ENCODE data around the gene CORO7. TPM values are rescaled to one million over a fixed set of nuclear protein-coding genes. Genes with fewer than 3 reads are reported as not detected.

The CORO7 gene
- total and polyA plus RNA-seq, 7 experiments from 2014 or later, result 29.6 to 572 (median 141) TPM

GRCh38 chr16:4419402-4419959, 3.1 kb upstream of the CORO7 start:
- Histone ChIP-seq H3K9me3 (ENCODE audit: control insufficient read depth in 2 of 3, low read length in 3 of 3) (no peaks in the 10 kb centered on the region), H3K4me3 (ENCODE audit: low read length) (no peak overlapping the region), H3K36me3 (ENCODE audit: control insufficient read depth in 2 of 3, insufficient read depth in 3 of 3, low read length in 3 of 3) (no peaks in the 10 kb centered on the region), H3K4me1 (ENCODE audit: control insufficient read depth in 2 of 2, insufficient read depth in 2 of 2, low read length in 2 of 2) (peaks cover 13 to 16% of the 10 kb centered on the region in 2 donors), H3K27ac (ENCODE audit: low read depth, low read length) (no peak overlapping the region), H3K27me3 (ENCODE audit: control insufficient read depth in 2 of 2, insufficient read depth in 2 of 2, low read length in 2 of 2) (no peaks in the 10 kb centered on the region)
- H3K4me1 Mint-ChIP-seq, result peaks cover 10 to 22% (median 15%) of the 10 kb centered on the region in 7 donors
- H3K36me3 Mint-ChIP-seq, result peaks cover 0 to 7% (median 0%) of the 10 kb centered on the region in 5 donors
- POLR2A ChIA-PET, result interaction anchor here (1.6 kb wide), 1 partner anchor 9 kb away, joined by 3 read pairs; no protein-coding TSS in a partner anchor
- DNase-seq (no peak), ATAC-seq (no peak)
- peaks cover 0 to 11% (median 0%) of the 10 kb centered on the region in 5 donors for H3K27me3 Mint-ChIP-seq
- H3K9me3 Mint-ChIP-seq, result peaks cover 0 to under 1% (median 0%) of the 10 kb centered on the region in 11 donors
- peak overlapping the region in 1 of 9 donors; percentile 21 for H3K27ac Mint-ChIP-seq
- CTCF ChIA-PET, result interaction anchor here (0.5 to 1.4 kb wide), 5 partner anchors 8 to 205 kb away, joined by 3 to 4 read pairs (median 3); partner anchors contain the start of gene MGRN1
- no peak overlapping the region for H3K4me3 Mint-ChIP-seq
- intact Hi-C loops (cut with micrococcal nuclease), result loop anchor here (5.0 to 10.0 kb wide), 4 partner anchors 118 to 537 kb away; partner anchors contain the start of genes CDIP1 (in 1 of the 2), CREBBP (in 1 of the 2) and ZNF500 (in 1 of the 2)

DNA sequence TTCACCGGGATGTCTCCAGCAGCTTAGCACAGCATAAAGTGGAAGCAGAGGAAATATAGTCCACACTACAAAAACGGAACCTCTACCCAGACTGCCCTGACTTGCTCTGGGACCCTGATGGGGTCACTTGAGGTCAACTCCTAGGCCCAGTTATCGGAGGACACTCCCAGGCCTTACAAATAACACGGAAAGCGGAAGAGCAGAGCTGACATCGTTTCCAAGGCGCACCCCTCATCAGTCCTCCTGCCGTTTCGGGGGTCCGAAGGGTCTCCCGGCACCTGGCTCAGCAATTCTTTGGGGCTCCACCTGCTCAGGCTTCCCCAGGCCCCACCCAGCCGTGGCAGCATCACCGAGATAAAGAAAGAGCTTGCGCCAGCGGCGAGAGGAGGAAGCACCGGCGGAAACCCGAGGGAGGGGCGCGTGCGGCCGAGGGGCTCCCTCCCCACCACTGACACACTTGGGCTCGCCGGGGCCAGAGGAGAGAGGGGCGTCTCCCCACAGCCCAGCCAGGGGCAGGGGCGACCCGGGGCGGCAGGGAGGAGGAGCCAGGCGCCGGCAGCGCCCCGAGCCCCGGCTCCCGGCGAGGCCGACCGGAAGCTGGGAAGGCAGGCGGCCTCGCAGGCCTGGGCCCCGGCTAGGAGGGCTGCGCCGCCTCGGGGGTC, 727 bp downstream of the CORO7 start:
- DNase-seq, result peak; percentile 55 to 71 (median 66)
- H3K4me1 Mint-ChIP-seq, result peaks cover 23 to 49% (median 42%) of the 10 kb centered on the region in 7 donors
- peaks cover 0 to 4% (median 0%) of the 10 kb centered on the region in 11 donors for H3K9me3 Mint-ChIP-seq
- POLR2A ChIA-PET, result interaction anchor here (0.7 to 4.5 kb wide), 11 partner anchors 9 to 353 kb away, joined by 3 to 19 read pairs (median 5); partner anchors contain the start of genes ANKS3, CDIP1, DNAAF8 and TFAP4
- no peaks in the 10 kb centered on the region for H3K9me3 ChIP-seq (ENCODE audit: control insufficient read depth in 2 of 3, low read length in 3 of 3)
- peak overlapping the region; percentile 71 for H3K4me3 ChIP-seq (ENCODE audit: low read length)
- peaks cover 6 to 28% (median 9%) of the 10 kb centered on the region in 3 experiments for H3K36me3 ChIP-seq (ENCODE audit: control insufficient read depth in 2 of 3, insufficient read depth in 3 of 3, low read length in 3 of 3)
- peak; percentile 4 for ATAC-seq
- H3K4me1 ChIP-seq (ENCODE audit: control insufficient read depth in 2 of 2, insufficient read depth in 2 of 2, low read length in 2 of 2), result peaks cover 26 to 33% of the 10 kb centered on the region in 2 donors
- intact Hi-C loops (cut with micrococcal nuclease), result loop anchor here (1.0 to 10.0 kb wide), 16 partner anchors 10 to 533 kb away; partner anchors contain the start of genes CDIP1 (in 2 of the 2), PAM16 (in 2 of the 2), CREBBP (in 1 of the 2) and DNAJA3 (in 1 of the 2)
- no peaks in the 10 kb centered on the region for H3K27me3 ChIP-seq (ENCODE audit: control insufficient read depth in 2 of 2, insufficient read depth in 2 of 2, low read length in 2 of 2)
- CTCF ChIA-PET, result interaction anchor here (2.4 kb wide), 1 partner anchor 13 kb away, joined by 7 read pairs; no protein-coding TSS in a partner anchor
- peak overlapping the region; percentile 88 to 98 (median 95) for H3K4me3 Mint-ChIP-seq
- H3K36me3 Mint-ChIP-seq, result peaks cover 3 to 22% (median 5%) of the 10 kb centered on the region in 5 donors
- peak overlapping the region; percentile 91 to 99 (median 98) for H3K27ac Mint-ChIP-seq
- H3K27me3 Mint-ChIP-seq, result peaks cover 0 to 9% (median 0%) of the 10 kb centered on the region in 5 donors
- peak overlapping the region; percentile 98 for H3K27ac ChIP-seq (ENCODE audit: low read depth, low read length)

GRCh38 chr16:4414187-4414917, 2.0 kb downstream of the CORO7 start:
- no peaks in the 10 kb centered on the region for H3K9me3 ChIP-seq (ENCODE audit: control insufficient read depth in 2 of 3, low read length in 3 of 3)
- peak overlapping the region; percentile 98 for H3K27ac ChIP-seq (ENCODE audit: low read depth, low read length)
- H3K4me1 ChIP-seq (ENCODE audit: control insufficient read depth in 2 of 2, insufficient read depth in 2 of 2, low read length in 2 of 2), result peaks cover 26 to 33% of the 10 kb centered on the region in 2 donors
- H3K36me3 ChIP-seq (ENCODE audit: control insufficient read depth in 2 of 3, insufficient read depth in 3 of 3, low read length in 3 of 3), result peaks cover 9 to 41% (median 11%) of the 10 kb centered on the region in 3 experiments
- Mint-ChIP-seq H3K36me3 (peaks cover 4 to 24% (median 7%) of the 10 kb centered on the region in 5 donors), H3K27ac (peak overlapping the region; percentile 91 to 99 (median 98)), H3K9me3 (peaks cover 0 to 4% (median 0%) of the 10 kb centered on the region in 11 donors), H3K4me1 (peaks cover 27 to 55% (median 48%) of the 10 kb centered on the region in 7 donors), H3K4me3 (peak overlapping the region; percentile 88 to 98 (median 95)), H3K27me3 (peaks cover 0 to 7% (median 0%) of the 10 kb centered on the region in 5 donors)
- ChIA-PET POLR2A (interaction anchor here (0.7 to 4.5 kb wide), 7 partner anchors 9 to 141 kb away, joined by 3 to 19 read pairs (median 4); partner anchors contain the start of genes DNAJA3 and TFAP4), CTCF (interaction anchor here (1.9 kb wide), 1 partner anchor 11 kb away, joined by 4 read pairs; no protein-coding TSS in a partner anchor)
- ATAC-seq, result peak; percentile 64
- peak in 8 of 9 donors; percentile 71 to 92 (median 84) for DNase-seq
- H3K4me3 ChIP-seq (ENCODE audit: low read length), result peak overlapping the region; percentile 71
- H3K27me3 ChIP-seq (ENCODE audit: control insufficient read depth in 2 of 2, insufficient read depth in 2 of 2, low read length in 2 of 2), result no peaks in the 10 kb centered on the region
- intact Hi-C loops (cut with micrococcal nuclease), result loop anchor here (1.0 to 10.0 kb wide), 10 partner anchors 11 to 543 kb away; partner anchors contain the start of genes DNAJA3 (in 1 of the 2), HMOX2 (in 1 of the 2), PAM16 (in 1 of the 2) and ROGDI (in 1 of the 2)

- Histone ChIP-seq H3K27ac (ENCODE audit: low read depth, low read length) (peak overlapping the region; percentile 98), H3K27me3 (ENCODE audit: control insufficient read depth in 2 of 2, insufficient read depth in 2 of 2, low read length in 2 of 2) (no peaks in the 10 kb centered on the region), H3K36me3 (ENCODE audit: control insufficient read depth in 2 of 3, insufficient read depth in 3 of 3, low read length in 3 of 3) (peaks cover 11 to 56% (median 14%) of the 10 kb centered on the region in 3 experiments), H3K4me3 (ENCODE audit: low read length) (no peak overlapping the region), H3K9me3 (ENCODE audit: control insufficient read depth in 2 of 3, low read length in 3 of 3) (no peaks in the 10 kb centered on the region), H3K4me1 (ENCODE audit: control insufficient read depth in 2 of 2, insufficient read depth in 2 of 2, low read length in 2 of 2) (peaks cover 26 to 33% of the 10 kb centered on the region in 2 donors)
- ChIA-PET CTCF (no interaction called here), POLR2A (interaction anchor here (0.7 to 4.5 kb wide), 3 partner anchors 10 to 13 kb away, joined by 3 to 19 read pairs (median 7); partner anchors contain the start of gene DNAJA3)
- Mint-ChIP-seq H3K9me3 (peaks cover 0 to 4% (median 0%) of the 10 kb centered on the region in 11 donors), H3K27ac (peak overlapping the region; percentile 21 to 99 (median 68)), H3K27me3 (peaks cover 0 to 2% (median 0%) of the 10 kb centered on the region in 5 donors), H3K4me1 (peaks cover 27 to 55% (median 48%) of the 10 kb centered on the region in 7 donors), H3K36me3 (peaks cover 4 to 24% (median 7%) of the 10 kb centered on the region in 5 donors), H3K4me3 (peak overlapping the region in 6 of 10 donors; percentile 2 to 40 (median 17))
- ATAC-seq, result no peak
- DNase-seq, result no peak
- intact Hi-C loops (cut with micrococcal nuclease), result loop anchor here in 1 of 2 donors (5.0 to 10.0 kb wide), 3 partner anchors 41 to 544 kb away; partner anchors contain the start of genes SEC14L5, VASN and ZNF500
Observed at GRCh38 chr16:4412854-4413253, 3.5 kb downstream of the CORO7 start.

- Mint-ChIP-seq H3K36me3 (peaks cover 4 to 24% (median 7%) of the 10 kb centered on the region in 5 donors), H3K4me1 (peaks cover 27 to 55% (median 48%) of the 10 kb centered on the region in 7 donors), H3K9me3 (peaks cover 0 to 4% (median 0%) of the 10 kb centered on the region in 11 donors), H3K27ac (peak overlapping the region in 8 of 9 donors; percentile 45 to 99 (median 68)), H3K27me3 (peaks cover 0 to 2% (median 0%) of the 10 kb centered on the region in 5 donors), H3K4me3 (peak overlapping the region in 3 of 10 donors; percentile 18 to 43 (median 35))
- Histone ChIP-seq H3K36me3 (ENCODE audit: control insufficient read depth in 2 of 3, insufficient read depth in 3 of 3, low read length in 3 of 3) (peaks cover 18 to 63% (median 21%) of the 10 kb centered on the region in 3 experiments), H3K4me3 (ENCODE audit: low read length) (no peak overlapping the region), H3K9me3 (ENCODE audit: control insufficient read depth in 2 of 3, low read length in 3 of 3) (no peaks in the 10 kb centered on the region), H3K4me1 (ENCODE audit: control insufficient read depth in 2 of 2, insufficient read depth in 2 of 2, low read length in 2 of 2) (peaks cover 26 to 32% of the 10 kb centered on the region in 2 donors), H3K27ac (ENCODE audit: low read depth, low read length) (no peak overlapping the region), H3K27me3 (ENCODE audit: control insufficient read depth in 2 of 2, insufficient read depth in 2 of 2, low read length in 2 of 2) (no peaks in the 10 kb centered on the region)
- ChIA-PET POLR2A (interaction anchor here (0.8 to 4.5 kb wide), 2 partner anchors 9 kb away, joined by 3 to 19 read pairs; no protein-coding TSS in a partner anchor), CTCF (no interaction called here)
- DNase-seq (no peak), ATAC-seq (no peak)
- intact Hi-C loops (cut with micrococcal nuclease), result loop anchor here in 1 of 2 donors (5.0 to 10.0 kb wide), 3 partner anchors 40 to 545 kb away; partner anchors contain the start of genes SEC14L5, VASN and ZNF500
Observed at GRCh38 chr16:4412159-4412558, 4.2 kb downstream of the CORO7 start.

Measured in naive thymus-derived CD4-positive, alpha-beta T cell (primary cell).